Naive thymus-derived CD4-positive, alpha-beta T cell (primary cell): ENCODE results near the gene KRT71. TPM values are rescaled to one million over a fixed set of nuclear protein-coding genes. Genes with fewer than 3 reads are reported as not detected.

Source experiments
- ATAC-seq: fragments of 150-1000 bp; cut with Tn5 transposase; 2 replicates; pipeline ENCODE4 v1.10.0; 2021; ENCODE audit warnings: mild to moderate bottlenecking, moderate library complexity
- CTCF ChIA-PET: fragments of 350-600 bp; sonication (Branson Sonifier 250); formaldehyde crosslinking; loops from one replicate; lab custom pipeline; 2021; ENCODE audit warnings: antibody characterized with exemption; lab: Charles Lee
- POLR2A ChIA-PET: fragments of 350-600 bp; sonication (Branson Sonifier 250); formaldehyde crosslinking; loops from one replicate; lab custom pipeline; 2021; ENCODE audit warnings: antibody characterized with exemption, inconsistent platforms; lab: Charles Lee
- DNase-seq, 9 donors: peaks; one replicate each; pipeline versions ENCODE4 v3.0.0 to v3.0.0-alpha.2; 2020 to 2022; ENCODE audit warnings: mixed read lengths in 1 of 9
- H3K27ac ChIP-seq: one replicate; pipeline ENCODE4 v1.7.0; 2013; ENCODE audit warnings: mild to moderate bottlenecking, low read depth, low read length, moderate library complexity
- H3K27me3 ChIP-seq, 2 donors: one replicate each; pipeline ENCODE4 v1.7.0; 2013; ENCODE audit warnings: low read length in 2 of 2, mild to moderate bottlenecking in 2 of 2, moderate library complexity in 2 of 2; ENCODE audit not compliant: control insufficient read depth in 2 of 2, insufficient read depth in 2 of 2
- H3K36me3 ChIP-seq, 3 experiments: 1 replicate in 2 of 3; 2 replicates in 1 of 3; pipeline ENCODE4 v1.7.0; 2013; ENCODE audit warnings: low read length in 3 of 3, mild to moderate bottlenecking in 3 of 3, moderate library complexity in 1 of 3; ENCODE audit not compliant: insufficient read depth in 3 of 3, control insufficient read depth in 2 of 3
- H3K4me1 ChIP-seq, 2 donors: one replicate each; pipeline ENCODE4 v1.7.0; 2013; ENCODE audit warnings: low read length in 2 of 2, mild to moderate bottlenecking in 2 of 2, moderate library complexity in 1 of 2; ENCODE audit not compliant: control insufficient read depth in 2 of 2, insufficient read depth in 2 of 2
- H3K4me3 ChIP-seq: 2 replicates; pipeline ENCODE4 v1.7.0; 2013; ENCODE audit warnings: mild to moderate bottlenecking, low read length
- H3K9me3 ChIP-seq, 3 experiments: 1 replicate in 2 of 3; 2 replicates in 1 of 3; pipeline ENCODE4 v1.7.0; 2013; ENCODE audit warnings: low read length in 3 of 3; ENCODE audit not compliant: control insufficient read depth in 2 of 3
- H3K27ac Mint-ChIP-seq, 9 donors: one replicate each; pipeline ENCODE4 v1.8.0; 2020 to 2022; ENCODE audit warnings: mixed read lengths in 9 of 9, mild to moderate bottlenecking in 8 of 9, moderate library complexity in 5 of 9, inconsistent platforms in 2 of 9
- H3K27me3 Mint-ChIP-seq, 5 donors: one replicate each; pipeline ENCODE4 v1.8.0; 2021 to 2022; ENCODE audit warnings: mixed read lengths in 5 of 5, mild to moderate bottlenecking in 1 of 5
- H3K36me3 Mint-ChIP-seq, 5 donors: one replicate each; pipeline ENCODE4 v1.8.0; 2020 to 2022; ENCODE audit warnings: mixed read lengths in 5 of 5, mild to moderate bottlenecking in 3 of 5, inconsistent platforms in 1 of 5
- H3K4me1 Mint-ChIP-seq, 7 donors: one replicate each; pipeline ENCODE4 v1.8.0; 2020 to 2022; ENCODE audit warnings: mixed read lengths in 7 of 7, mild to moderate bottlenecking in 3 of 7, inconsistent platforms in 1 of 7
- H3K4me3 Mint-ChIP-seq, 10 donors: one replicate each; pipeline ENCODE4 v1.8.0; 2020 to 2022; ENCODE audit warnings: mild to moderate bottlenecking in 10 of 10, mixed read lengths in 10 of 10, moderate library complexity in 6 of 10, inconsistent platforms in 2 of 10
- H3K9me3 Mint-ChIP-seq, 11 donors: one replicate each; pipeline ENCODE4 v1.8.0; 2020 to 2022; ENCODE audit warnings: mixed read lengths in 11 of 11, mild to moderate bottlenecking in 4 of 11, inconsistent platforms in 1 of 11, moderate library complexity in 1 of 11
- intact Hi-C, 2 donors: fragments of 100-400 bp; cut with micrococcal nuclease; formaldehyde crosslinking; loops; one replicate each; pipeline ENCODE4 v1.15.1; 2023
- polyA plus RNA-seq, 2 donors: library from polyadenylated mRNA; unstranded; fragments of 300-500 nt; fragmentation: Illumina TruSeq; gene quantifications; one replicate each; pipeline ENCODE4 v1.2.3, GENCODE V29; 2021
- total RNA-seq, 6 experiments: library from RNA in 5 of 6; stranded (reverse) in 5 of 6; gene quantifications; 1 replicate in 5 of 6; 2 replicates in 1 of 6; pipeline ENCODE4 v1.2.3 and lab custom pipeline; 2021 to 2026

KRT71 gene
- total and polyA plus RNA-seq, 7 experiments from 2014 or later = not detected

DNA sequence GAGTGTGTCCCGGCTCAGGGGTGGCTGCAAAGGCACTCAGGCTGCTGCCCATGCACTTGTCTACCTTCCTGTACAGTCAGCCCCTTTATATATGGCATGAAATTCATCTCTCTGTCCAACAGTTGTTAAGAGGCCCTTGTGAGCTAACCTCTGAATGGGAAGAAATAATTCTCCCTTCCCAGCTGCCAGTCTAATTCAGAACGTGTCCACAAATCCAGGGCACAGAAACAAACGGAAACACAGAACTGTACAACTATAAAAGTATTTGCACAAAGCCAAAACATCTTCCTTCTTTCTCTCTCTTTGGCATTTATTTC, 33.6 kb downstream of the KRT71 start:
- peaks cover 0 to 6% (median 3%) of the 10 kb centered on the region in 5 donors for H3K27me3 Mint-ChIP-seq
- Histone ChIP-seq H3K27ac (no peak overlapping the region), H3K4me1 (no peaks in the 10 kb centered on the region), H3K9me3 (no peaks in the 10 kb centered on the region), H3K36me3 (no peaks in the 10 kb centered on the region), H3K27me3 (no peaks in the 10 kb centered on the region), H3K4me3 (no peak overlapping the region)
- ChIA-PET CTCF (interaction anchor here (1.6 kb wide), 1 partner anchor 361 kb away, joined by 4 read pairs; no protein-coding TSS in a partner anchor), POLR2A (no interaction called here)
- peak in 1 of 9 donors; percentile 19 for DNase-seq
- ATAC-seq = no peak
- H3K9me3 Mint-ChIP-seq = no peaks in the 10 kb centered on the region
- no peak overlapping the region for H3K4me3 Mint-ChIP-seq
- H3K27ac Mint-ChIP-seq = peak overlapping the region in 1 of 9 donors; percentile 37
- H3K36me3 Mint-ChIP-seq = no peaks in the 10 kb centered on the region
- intact Hi-C loops = no loop called here
- no peaks in the 10 kb centered on the region for H3K4me1 Mint-ChIP-seq

GRCh38 chr12:52518574-52519386, 34.2 kb downstream of the KRT71 start:
- Histone ChIP-seq H3K27me3 (no peaks in the 10 kb centered on the region), H3K4me1 (no peaks in the 10 kb centered on the region), H3K4me3 (no peak overlapping the region), H3K9me3 (no peaks in the 10 kb centered on the region), H3K36me3 (no peaks in the 10 kb centered on the region), H3K27ac (no peak overlapping the region)
- Mint-ChIP-seq H3K36me3 (no peaks in the 10 kb centered on the region), H3K4me3 (no peak overlapping the region), H3K27me3 (peaks cover 0 to 7% (median 5%) of the 10 kb centered on the region in 5 donors), H3K9me3 (no peaks in the 10 kb centered on the region), H3K27ac (no peak overlapping the region), H3K4me1 (no peaks in the 10 kb centered on the region)
- ChIA-PET CTCF (no interaction called here), POLR2A (no interaction called here)
- intact Hi-C loops = no loop called here
- no peak for DNase-seq
- no peak for ATAC-seq

- CTCF ChIA-PET = no interaction called here
- intact Hi-C loops = no loop called here
These were observed 35.1 kb downstream of the KRT71 start for GRCh38 chr12:52517888-52518287.

GRCh38 chr12:52517005-52517835, 35.7 kb downstream of the KRT71 start:
- H3K27ac ChIP-seq = no peak overlapping the region
- ChIA-PET CTCF (no interaction called here), POLR2A (no interaction called here)
- no peaks in the 10 kb centered on the region for H3K27me3 ChIP-seq
- no peak overlapping the region for H3K27ac Mint-ChIP-seq
- no peak overlapping the region for H3K4me3 Mint-ChIP-seq
- peak in 1 of 9 donors; percentile 8 for DNase-seq
- H3K9me3 ChIP-seq = no peaks in the 10 kb centered on the region
- H3K4me3 ChIP-seq = no peak overlapping the region
- no peaks in the 10 kb centered on the region for H3K4me1 Mint-ChIP-seq
- no peaks in the 10 kb centered on the region for H3K9me3 Mint-ChIP-seq
- no peaks in the 10 kb centered on the region for H3K36me3 ChIP-seq
- H3K4me1 ChIP-seq = no peaks in the 10 kb centered on the region
- no peaks in the 10 kb centered on the region for H3K36me3 Mint-ChIP-seq
- ATAC-seq = no peak
- intact Hi-C loops = no loop called here
- peaks cover 0 to 15% (median 5%) of the 10 kb centered on the region in 5 donors for H3K27me3 Mint-ChIP-seq

More at GRCh38 chr12:52517888-52518287, 35.1 kb downstream of the KRT71 start:
- H3K27me3 Mint-ChIP-seq = peaks cover 0 to 12% (median 5%) of the 10 kb centered on the region in 5 donors
- no peaks in the 10 kb centered on the region for H3K9me3 Mint-ChIP-seq
- POLR2A ChIA-PET = no interaction called here
- Histone ChIP-seq H3K9me3 (no peaks in the 10 kb centered on the region), H3K27ac (no peak overlapping the region), H3K4me3 (no peak overlapping the region), H3K4me1 (no peaks in the 10 kb centered on the region), H3K36me3 (no peaks in the 10 kb centered on the region), H3K27me3 (no peaks in the 10 kb centered on the region)
- H3K36me3 Mint-ChIP-seq = no peaks in the 10 kb centered on the region
- no peaks in the 10 kb centered on the region for H3K4me1 Mint-ChIP-seq
- DNase-seq (peak in 1 of 9 donors; percentile 3), ATAC-seq (no peak)
- H3K4me3 Mint-ChIP-seq = no peak overlapping the region
- H3K27ac Mint-ChIP-seq = no peak overlapping the region

DNA sequence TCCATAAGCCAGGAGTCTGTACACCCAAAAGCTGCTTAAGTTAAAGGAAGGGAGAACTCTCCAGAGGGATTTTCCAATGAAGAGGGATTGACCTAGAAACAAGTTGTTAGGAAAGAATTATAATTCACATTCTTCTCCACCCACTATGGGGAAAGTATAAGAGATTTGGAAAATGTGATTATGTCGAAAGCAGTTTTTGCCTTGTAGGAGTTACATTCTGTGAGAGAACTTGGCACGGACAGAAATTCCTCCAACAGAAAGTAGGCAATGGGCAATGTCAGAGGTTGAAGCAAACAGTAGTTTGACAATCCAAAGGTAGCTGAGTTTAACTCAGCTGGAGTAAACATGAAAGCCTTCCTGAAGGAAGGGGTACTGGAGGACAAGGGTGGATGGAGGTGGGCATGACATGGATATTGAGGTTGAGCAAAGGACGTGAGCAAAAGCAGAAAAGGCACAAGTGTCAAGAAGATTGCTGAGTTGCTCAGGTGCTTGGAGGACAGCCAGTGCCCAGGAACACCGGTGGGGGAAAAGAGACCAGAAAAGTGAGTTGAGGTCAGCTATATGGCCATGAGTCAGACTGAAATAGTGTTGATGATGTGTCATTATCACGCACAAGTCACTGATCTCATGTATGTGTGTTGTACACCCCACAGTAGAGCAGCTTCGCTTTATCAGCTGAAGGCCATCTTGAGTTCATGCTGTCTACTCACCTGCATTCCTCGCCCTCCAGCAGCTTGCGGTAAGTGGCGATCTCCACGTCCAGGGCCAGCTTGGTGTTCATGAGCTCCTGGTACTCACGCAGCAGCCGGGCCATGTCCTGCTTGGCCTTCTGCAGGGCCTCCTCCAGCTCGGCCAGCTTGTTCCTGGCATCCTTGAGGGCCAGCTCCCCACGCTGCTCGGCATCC, 36.8 kb downstream of the KRT71 start:
- DNase-seq (no peak), ATAC-seq (no peak)
- CTCF ChIA-PET = no interaction called here
- Mint-ChIP-seq H3K27me3 (peaks cover 0 to 15% (median 5%) of the 10 kb centered on the region in 5 donors), H3K4me3 (no peak overlapping the region), H3K27ac (no peak overlapping the region), H3K4me1 (no peaks in the 10 kb centered on the region), H3K9me3 (peaks cover 0 to 8% (median 3%) of the 10 kb centered on the region in 11 donors), H3K36me3 (peaks cover 0 to 5% (median 0%) of the 10 kb centered on the region in 5 donors)
- Histone ChIP-seq H3K9me3 (peaks cover 0 to 4% (median 0%) of the 10 kb centered on the region in 3 experiments), H3K27me3 (no peaks in the 10 kb centered on the region), H3K4me1 (no peaks in the 10 kb centered on the region), H3K36me3 (no peaks in the 10 kb centered on the region), H3K27ac (no peak overlapping the region), H3K4me3 (no peak overlapping the region)
- POLR2A ChIA-PET = no interaction called here
- intact Hi-C loops = no loop called here

GRCh38 chr12:52515319-52515646, 37.7 kb downstream of the KRT71 start:
- Histone ChIP-seq H3K9me3 (peaks cover 0 to 4% (median 0%) of the 10 kb centered on the region in 3 experiments), H3K27me3 (no peaks in the 10 kb centered on the region), H3K36me3 (no peaks in the 10 kb centered on the region), H3K4me1 (no peaks in the 10 kb centered on the region), H3K4me3 (no peak overlapping the region), H3K27ac (no peak overlapping the region)
- ChIA-PET CTCF (no interaction called here), POLR2A (no interaction called here)
- intact Hi-C loops = no loop called here
- H3K27me3 Mint-ChIP-seq = peaks cover 2 to 16% (median 5%) of the 10 kb centered on the region in 5 donors
- peaks cover 0 to 14% (median 4%) of the 10 kb centered on the region in 11 donors for H3K9me3 Mint-ChIP-seq
- no peaks in the 10 kb centered on the region for H3K4me1 Mint-ChIP-seq
- ATAC-seq (no peak), DNase-seq (no peak)
- H3K4me3 Mint-ChIP-seq = no peak overlapping the region
- peaks cover 0 to 6% (median 0%) of the 10 kb centered on the region in 5 donors for H3K36me3 Mint-ChIP-seq
- H3K27ac Mint-ChIP-seq = no peak overlapping the region
